Activated naive CD4-positive, alpha-beta T cell treated with anti-CD3 and anti-CD28 coated beads, Interleukin-2, amount 50 U/mL, for 72 hours (primary cell): ENCODE results near the gene SCGB1D1. TPM values are rescaled to one million over a fixed set of nuclear protein-coding genes. Genes with fewer than 3 reads are reported as not detected.

Experiments
- ATAC-seq, 2 donors: fragments of 150-1000 bp; cut with Tn5 transposase; 2 replicates each; pipeline ENCODE4 v1.10.0; 2021; ENCODE audit warnings: mild to moderate bottlenecking in 2 of 2, moderate library complexity in 2 of 2
- DNase-seq, 2 donors: peaks; one replicate each; pipeline ENCODE4 v3.0.0; 2021 to 2022; ENCODE audit warnings: low spot score in 2 of 2
- H3K27ac Mint-ChIP-seq, 2 donors: one replicate each; pipeline ENCODE4 v1.8.0; 2022; ENCODE audit warnings: mild to moderate bottlenecking in 2 of 2, mixed read lengths in 2 of 2
- H3K36me3 Mint-ChIP-seq, 2 donors: one replicate each; pipeline ENCODE4 v1.8.0; 2022; ENCODE audit warnings: mixed read lengths in 2 of 2
- H3K9me3 Mint-ChIP-seq, 2 donors: one replicate each; pipeline ENCODE4 v1.8.0; 2022; ENCODE audit warnings: mixed read lengths in 2 of 2
- total RNA-seq, 2 donors: library from RNA; stranded (reverse); gene quantifications; one replicate each; pipeline ENCODE4 v1.2.3, GENCODE V29; 2022

SCGB1D1 gene, protein sequence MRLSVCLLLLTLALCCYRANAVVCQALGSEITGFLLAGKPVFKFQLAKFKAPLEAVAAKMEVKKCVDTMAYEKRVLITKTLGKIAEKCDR
- total RNA-seq: not detected

DNA sequence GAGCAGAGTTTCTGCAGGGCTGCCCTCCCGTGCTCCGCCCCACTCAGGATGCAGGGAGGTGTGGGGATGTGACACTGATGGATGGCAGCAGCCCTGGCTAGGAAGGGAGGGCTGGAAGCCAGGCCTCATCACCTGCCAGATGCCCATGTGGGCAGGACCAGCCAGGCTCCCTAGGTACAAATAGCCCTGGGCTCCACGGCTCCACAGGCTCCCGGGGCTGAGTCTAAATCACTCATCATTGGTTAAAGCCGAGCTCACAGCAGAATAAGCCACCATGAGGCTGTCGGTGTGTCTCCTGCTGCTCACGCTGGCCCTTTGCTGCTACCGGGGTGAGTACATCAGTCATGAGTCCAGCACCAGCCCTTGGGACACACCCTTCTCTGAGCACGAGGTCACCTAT lies at the start of gene SCGB1D1:
SCGB1D1 (plus strand) TSS at position 206 of the 400 bp plus-strand sequence; CDS start at position 275, 69 bp downstream.
- ATAC-seq (no peak), DNase-seq (no peak)
- Mint-ChIP-seq H3K27ac (no peak within 1 kb of the TSS), H3K9me3 (peaks cover 0 to 2% of the 10 kb centered on the region in 2 donors), H3K36me3 (peaks cover 0 to 3% of the 10 kb centered on the region in 2 donors)

DNA sequence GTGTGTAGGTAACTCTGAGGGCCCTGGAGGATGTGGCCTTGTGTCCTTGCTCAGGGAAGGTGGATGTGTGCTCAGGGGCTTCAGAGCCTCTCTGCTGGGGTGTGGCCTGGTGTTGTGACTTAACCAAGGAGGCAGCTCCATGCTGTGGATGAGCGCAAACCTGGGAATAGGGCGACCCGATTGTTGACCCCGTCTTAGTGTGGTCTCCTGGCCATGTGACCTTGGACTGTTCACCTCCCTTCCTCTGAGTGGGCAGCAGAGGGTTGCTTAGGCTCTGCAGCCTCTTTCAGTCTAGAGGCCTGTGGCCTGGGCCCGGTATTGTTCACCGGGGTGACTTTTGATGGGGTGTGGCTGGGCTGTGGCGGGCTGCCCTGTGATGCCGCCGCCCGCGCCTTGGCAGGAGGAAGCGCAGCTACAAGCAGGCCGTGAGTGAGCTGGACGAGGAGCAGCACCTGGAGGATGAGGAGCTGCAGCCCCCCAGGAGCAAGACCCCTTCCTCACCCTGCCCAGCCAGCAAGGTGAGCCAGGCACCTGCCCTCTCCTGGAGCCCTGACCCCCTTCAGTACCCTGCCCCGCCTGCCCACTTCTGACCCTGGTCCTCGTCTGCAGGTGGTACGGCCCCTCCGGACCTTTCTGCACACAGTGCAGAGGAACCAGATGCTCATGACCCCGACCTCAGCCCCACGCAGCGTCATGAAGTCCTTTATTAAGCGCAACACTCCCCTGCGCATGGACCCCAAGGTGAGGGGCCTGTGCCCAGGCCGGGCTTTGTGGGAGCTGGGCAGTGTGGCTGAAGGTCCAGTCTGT lies 49.5 kb upstream of the SCGB1D1 start:
- DNase-seq: no peak

DNA sequence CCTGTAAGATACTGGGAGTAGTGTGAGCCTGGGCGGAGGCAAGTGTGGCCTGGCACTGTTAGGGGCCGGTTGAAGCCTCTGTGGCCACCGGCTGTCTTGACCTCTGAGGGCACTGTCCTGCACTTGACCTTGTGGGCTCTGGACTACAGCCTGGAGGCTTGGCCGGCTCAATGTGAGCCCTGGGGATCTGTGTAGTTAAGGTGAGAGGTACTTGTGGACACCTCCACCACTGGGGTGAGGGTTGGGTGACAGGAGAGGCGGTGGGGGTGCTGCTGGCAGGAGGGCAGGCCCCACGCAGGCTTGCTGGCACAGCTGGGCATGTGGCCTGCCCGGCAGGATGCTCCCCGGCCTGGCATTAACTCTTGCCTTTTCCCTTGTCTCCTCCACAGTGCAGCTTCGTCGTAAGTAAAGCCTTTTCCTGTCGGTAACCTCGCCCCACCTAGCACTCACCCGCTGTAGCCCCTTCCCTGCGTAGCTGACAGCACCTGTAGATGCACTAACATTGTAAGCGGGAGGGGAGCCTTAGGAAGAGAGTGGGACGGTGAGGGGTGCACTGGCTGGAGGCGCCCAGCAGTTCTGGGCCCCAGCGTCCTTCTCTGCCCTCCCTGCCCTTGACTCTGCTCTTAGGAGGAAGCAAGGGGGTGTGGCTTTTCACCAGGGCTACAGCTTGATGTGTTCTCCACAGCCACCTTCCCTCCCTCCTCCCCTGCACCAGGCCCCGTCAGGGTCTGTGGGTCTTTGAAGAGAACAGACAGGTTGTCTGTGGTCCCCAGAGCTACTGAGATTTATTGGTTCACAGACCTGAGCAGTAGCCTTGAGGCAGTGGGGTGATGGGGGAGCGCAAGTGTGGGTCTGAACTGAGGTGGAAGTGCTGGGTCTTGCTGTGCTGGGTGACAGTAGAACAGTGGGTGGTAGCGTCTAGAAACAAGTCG lies 48.6 kb upstream of the SCGB1D1 start:
- Mint-ChIP-seq H3K27ac (no peak overlapping the region), H3K9me3 (no peaks in the 10 kb centered on the region), H3K36me3 (peaks cover 13 to 21% of the 10 kb centered on the region in 2 donors)
- DNase-seq (no peak), ATAC-seq (no peak)

More for the DNA sequence above, 49.5 kb upstream of the SCGB1D1 start:
- Mint-ChIP-seq H3K9me3 (no peaks in the 10 kb centered on the region), H3K36me3 (peaks cover 9 to 18% of the 10 kb centered on the region in 2 donors), H3K27ac (no peak overlapping the region)
- ATAC-seq: peak in 1 of 2 donors; percentile 16

DNA sequence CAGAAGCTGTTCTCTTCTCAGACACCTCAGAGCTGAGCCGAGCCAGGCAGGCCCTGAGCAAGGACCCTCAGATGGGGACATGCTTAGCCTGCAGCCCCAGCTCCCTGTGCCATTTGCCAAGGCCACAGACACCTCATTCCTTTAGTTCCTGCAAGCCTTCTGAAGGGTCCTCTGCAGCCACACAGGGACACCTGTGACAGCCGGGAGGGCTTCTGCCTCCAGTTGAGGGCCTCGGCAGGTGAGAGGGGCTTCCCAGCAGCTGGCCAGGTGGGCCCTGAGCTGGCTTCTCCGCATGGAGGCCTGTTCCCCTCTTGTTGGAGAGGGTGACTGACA lies 48.0 kb upstream of the SCGB1D1 start:
- no peak overlapping the region for H3K27ac Mint-ChIP-seq
- peaks cover 14 to 25% of the 10 kb centered on the region in 2 donors for H3K36me3 Mint-ChIP-seq
- ATAC-seq (no peak), DNase-seq (peak in 1 of 2 donors; percentile 43)
- H3K9me3 Mint-ChIP-seq: no peaks in the 10 kb centered on the region

DNA sequence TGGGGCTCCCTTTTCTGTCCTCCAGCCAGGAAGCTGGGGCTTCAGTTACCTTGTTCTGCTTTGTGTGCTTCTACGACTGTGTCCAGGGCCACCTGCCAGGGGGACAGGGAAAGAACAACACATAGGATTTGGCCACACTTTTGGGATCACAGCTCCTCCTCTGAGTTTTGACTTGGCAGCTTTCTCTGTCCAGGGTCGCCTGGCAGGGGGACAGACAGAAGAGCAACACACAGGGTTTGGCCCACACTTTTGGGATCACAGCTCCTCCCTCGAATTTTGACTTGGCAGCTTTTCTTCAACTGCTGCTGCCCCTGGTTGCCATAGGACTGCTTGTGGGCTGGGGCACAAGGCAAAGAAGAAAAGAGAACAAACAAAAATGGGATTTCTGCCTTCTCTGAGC lies 47.1 kb upstream of the SCGB1D1 start:
- Mint-ChIP-seq H3K9me3 (no peaks in the 10 kb centered on the region), H3K27ac (peak overlapping the region in 1 of 2 donors; percentile 47), H3K36me3 (peaks cover 19 to 34% of the 10 kb centered on the region in 2 donors)
- DNase-seq (no peak), ATAC-seq (no peak)

DNA sequence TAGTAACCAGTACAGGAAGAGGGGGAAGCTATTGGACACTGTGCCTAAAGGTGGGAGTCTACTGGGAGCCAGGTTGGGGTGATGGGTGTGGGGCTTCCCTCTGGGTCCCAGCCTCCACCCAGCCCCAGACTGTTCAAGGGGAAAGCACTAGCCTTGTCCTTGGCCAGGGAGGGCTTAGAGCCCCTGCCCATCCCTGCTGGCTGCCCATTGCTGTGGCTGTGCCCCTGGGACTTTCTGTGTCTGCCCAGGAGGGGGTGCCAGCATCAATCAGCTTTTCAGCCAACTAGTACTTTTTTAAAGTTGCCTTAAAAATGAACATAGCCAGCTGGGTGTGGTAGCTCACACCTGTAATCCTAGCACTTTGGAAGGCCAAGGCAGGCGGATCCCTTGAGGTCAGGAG lies 46.3 kb upstream of the SCGB1D1 start:
- ATAC-seq: no peak
- peak in 1 of 2 donors; percentile 40 for DNase-seq
- no peaks in the 10 kb centered on the region for H3K9me3 Mint-ChIP-seq
- H3K36me3 Mint-ChIP-seq: peaks cover 19 to 36% of the 10 kb centered on the region in 2 donors
- no peak overlapping the region for H3K27ac Mint-ChIP-seq

DNA sequence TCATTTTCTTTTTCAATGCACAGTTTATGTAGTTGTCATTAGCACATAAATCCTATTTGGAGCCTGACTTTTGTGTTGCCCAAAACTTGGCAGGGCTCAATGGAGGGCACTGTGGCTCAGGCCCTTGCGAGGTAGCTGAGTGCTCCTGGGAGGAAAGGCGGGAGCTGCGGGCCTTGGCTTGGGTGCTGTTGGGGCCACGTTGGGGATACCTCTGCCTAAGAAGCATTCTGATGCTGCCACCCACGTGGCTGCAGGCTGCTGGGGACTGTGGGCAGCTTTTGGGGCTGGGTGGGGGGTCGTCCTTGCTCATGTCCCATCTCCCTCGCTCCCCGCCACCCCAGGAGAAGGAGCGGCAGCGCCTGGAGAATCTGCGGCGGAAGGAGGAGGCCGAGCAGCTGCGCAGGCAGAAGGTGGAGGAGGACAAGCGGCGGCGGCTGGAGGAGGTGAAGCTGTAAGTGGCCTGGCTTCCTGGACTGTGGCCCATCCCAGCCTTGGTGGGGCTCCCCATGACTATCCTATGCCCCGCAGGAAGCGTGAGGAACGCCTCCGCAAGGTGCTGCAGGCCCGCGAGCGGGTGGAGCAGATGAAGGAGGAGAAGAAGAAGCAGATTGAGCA lies 45.3 kb upstream of the SCGB1D1 start:
- ATAC-seq: no peak
- H3K9me3 Mint-ChIP-seq: no peaks in the 10 kb centered on the region
- peak overlapping the region; percentile 15 to 60 for H3K27ac Mint-ChIP-seq
- peak in 1 of 2 donors; percentile 48 for DNase-seq
- peaks cover 23 to 43% of the 10 kb centered on the region in 2 donors for H3K36me3 Mint-ChIP-seq

DNA sequence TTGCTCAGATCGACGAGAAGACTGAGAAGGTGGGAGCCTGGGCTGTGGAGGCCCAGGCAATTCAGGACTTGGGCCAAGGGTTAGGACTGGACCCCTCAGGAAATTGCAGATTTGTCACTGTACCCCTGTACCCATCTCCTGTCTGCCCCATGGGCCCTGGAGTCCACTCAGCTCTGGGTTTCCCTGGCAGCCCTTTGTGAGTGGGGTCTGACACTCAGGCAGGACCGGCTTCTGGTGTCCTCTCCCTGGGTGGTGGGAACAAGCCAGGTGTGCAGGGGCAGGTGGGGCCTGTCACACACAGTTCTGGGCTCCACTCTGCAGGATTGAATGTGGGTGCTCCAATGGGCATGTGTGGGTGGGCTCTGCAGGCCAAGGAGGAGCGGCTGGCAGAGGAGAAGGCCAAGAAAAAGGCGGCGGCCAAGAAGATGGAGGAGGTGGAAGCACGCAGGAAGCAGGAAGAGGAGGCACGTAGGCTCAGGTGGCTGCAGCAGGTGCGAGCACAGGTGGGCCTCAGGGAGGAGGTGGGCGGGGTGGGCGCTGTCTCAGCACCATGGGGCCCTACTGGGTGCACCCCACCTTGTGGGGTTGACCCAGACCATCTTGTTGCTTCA lies 44.6 kb upstream of the SCGB1D1 start:
- DNase-seq (peak in 1 of 2 donors; percentile 35), ATAC-seq (no peak)
- Mint-ChIP-seq H3K27ac (peak overlapping the region; percentile 15 to 38), H3K9me3 (no peaks in the 10 kb centered on the region), H3K36me3 (peaks cover 26 to 43% of the 10 kb centered on the region in 2 donors)

DNA sequence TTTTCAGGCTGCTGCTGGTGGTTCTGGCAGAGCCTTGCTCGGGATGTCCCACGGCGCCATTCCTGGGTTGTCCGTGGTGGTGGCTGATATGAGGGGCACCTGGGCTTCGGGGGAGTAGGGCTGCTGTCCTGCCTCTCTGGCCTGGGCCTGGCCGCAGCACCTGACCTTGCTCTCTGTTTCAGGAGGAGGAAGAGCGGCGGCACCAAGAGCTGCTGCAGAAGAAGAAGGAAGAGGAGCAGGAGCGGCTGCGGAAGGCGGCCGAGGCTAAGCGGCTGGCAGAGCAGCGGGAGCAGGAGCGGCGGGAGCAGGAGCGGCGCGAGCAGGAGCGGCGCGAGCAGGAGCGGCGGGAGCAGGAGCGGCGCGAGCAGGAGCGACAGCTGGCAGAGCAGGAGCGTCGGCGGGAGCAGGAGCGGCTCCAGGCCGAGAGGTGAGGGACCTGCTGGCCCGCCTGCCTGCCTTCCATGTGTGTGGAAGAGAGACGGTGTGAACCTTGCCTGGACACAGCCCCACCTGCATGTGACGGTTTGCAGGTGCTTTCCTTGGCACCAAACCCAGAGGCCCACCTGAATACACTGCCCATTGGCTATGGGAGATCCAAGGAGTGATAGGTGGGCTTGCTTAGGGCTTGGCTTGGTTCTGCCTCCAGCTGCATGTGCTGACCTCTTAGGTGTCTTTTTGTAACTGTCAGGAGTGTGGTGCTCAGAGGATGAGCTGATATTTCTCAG lies 43.4 kb upstream of the SCGB1D1 start:
- DNase-seq (peak in 1 of 2 donors; percentile 35), ATAC-seq (no peak)
- Mint-ChIP-seq H3K9me3 (no peaks in the 10 kb centered on the region), H3K36me3 (peaks cover 29 to 49% of the 10 kb centered on the region in 2 donors), H3K27ac (peak overlapping the region in 1 of 2 donors; percentile 80)

DNA sequence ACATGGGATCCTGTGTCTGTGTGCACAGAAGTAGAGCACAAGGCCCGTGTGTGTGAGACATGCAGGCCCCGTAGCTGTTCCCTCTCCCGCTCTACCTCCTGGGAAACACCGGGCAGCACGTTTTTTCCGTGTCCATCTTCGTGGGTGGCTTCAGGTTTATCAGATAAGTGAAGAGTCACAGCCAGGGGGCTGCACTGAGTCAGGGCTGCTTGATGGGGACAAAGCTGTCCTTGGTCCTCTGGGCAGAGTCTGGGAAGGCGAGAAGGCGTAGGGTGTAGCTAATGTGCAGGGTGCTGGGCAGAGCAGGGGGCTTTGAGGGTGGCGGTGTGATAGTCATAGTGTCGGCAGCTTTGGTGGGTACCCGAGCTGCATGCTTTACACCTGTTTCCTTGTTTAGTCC lies 42.5 kb upstream of the SCGB1D1 start:
- ATAC-seq (no peak), DNase-seq (peak in 1 of 2 donors; percentile 37)
- H3K36me3 Mint-ChIP-seq: peaks cover 33 to 54% of the 10 kb centered on the region in 2 donors
- H3K9me3 Mint-ChIP-seq: no peaks in the 10 kb centered on the region
- peak overlapping the region in 1 of 2 donors; percentile 80 for H3K27ac Mint-ChIP-seq

DNA sequence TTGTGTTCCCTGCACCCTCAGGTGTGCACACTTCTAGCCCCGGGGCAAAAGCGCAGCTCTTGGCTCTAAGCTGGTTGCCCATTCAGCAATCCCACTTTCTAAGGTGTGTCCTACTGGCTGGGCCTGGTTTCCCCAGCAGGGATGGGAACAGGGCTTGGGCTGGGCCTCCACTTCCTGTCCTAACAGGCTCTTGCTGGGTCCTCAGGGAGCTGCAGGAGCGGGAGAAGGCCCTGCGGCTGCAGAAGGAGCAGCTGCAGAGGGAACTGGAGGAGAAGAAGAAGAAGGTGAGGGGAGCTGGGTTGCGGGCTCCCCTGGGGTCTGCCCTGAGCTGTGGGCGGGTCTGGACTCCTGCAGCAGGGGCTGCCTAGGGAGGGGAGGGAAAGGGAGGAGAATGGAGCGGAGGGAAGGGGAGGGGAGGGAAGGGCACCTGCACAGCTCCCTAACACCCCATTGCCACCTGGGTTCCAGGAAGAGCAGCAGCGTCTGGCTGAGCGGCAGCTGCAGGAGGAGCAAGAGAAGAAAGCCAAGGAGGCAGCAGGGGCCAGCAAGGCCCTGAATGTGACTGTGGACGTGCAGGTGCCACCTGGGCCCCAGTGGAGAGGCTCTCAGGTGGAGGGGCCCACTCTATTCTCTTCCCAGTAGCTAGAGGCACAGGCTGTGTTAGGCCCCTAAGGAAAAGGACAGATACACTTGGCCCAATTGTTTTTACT lies 41.6 kb upstream of the SCGB1D1 start:
- H3K36me3 Mint-ChIP-seq: peaks cover 38 to 53% of the 10 kb centered on the region in 2 donors
- ATAC-seq (no peak), DNase-seq (no peak)
- no peak overlapping the region for H3K27ac Mint-ChIP-seq
- H3K9me3 Mint-ChIP-seq: no peaks in the 10 kb centered on the region

DNA sequence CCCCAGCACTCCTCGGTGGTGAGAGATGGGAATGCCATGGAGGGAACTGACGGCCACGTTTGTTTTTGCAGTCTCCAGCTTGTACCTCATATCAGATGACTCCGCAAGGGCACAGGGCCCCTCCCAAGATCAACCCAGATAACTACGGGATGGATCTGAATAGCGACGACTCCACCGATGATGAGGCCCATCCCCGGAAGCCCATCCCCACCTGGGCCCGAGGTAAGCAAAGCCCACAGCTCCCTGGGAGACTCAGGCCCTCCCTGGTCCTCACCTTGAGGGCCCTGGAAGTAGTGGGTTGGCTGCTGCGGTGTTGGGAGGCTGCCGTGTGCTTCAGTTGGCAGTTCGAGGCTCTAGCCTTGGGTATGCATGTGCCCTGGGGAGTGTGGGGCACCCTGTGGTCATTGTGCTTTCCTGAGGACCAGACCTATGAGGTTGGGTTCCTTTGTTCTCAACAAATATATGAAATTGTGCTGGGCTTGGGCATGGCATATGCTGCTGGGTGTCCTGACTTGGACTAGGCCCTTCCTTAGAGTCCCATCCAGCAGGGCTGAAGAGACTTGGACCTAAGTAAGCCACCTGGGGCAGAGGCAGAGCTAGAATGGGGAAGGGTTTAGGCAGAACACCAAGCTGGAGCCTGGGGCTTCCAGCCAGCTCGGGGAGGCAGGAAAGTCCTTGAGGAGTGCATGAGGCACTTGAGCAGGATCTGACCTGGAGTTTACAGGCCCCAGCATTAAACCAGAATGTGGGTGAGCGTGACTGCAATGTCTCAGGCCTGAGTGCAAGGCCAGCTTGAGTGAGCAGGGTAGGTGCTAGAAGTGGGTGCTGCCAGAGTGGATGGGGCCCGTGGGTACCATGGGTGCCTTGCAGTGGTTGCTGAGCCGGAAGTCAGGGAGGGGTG lies 39.8 kb upstream of the SCGB1D1 start:
- Mint-ChIP-seq H3K9me3 (no peaks in the 10 kb centered on the region), H3K27ac (no peak overlapping the region), H3K36me3 (peaks cover 31 to 45% of the 10 kb centered on the region in 2 donors)
- DNase-seq (peak in 1 of 2 donors; percentile 47), ATAC-seq (no peak)

DNA sequence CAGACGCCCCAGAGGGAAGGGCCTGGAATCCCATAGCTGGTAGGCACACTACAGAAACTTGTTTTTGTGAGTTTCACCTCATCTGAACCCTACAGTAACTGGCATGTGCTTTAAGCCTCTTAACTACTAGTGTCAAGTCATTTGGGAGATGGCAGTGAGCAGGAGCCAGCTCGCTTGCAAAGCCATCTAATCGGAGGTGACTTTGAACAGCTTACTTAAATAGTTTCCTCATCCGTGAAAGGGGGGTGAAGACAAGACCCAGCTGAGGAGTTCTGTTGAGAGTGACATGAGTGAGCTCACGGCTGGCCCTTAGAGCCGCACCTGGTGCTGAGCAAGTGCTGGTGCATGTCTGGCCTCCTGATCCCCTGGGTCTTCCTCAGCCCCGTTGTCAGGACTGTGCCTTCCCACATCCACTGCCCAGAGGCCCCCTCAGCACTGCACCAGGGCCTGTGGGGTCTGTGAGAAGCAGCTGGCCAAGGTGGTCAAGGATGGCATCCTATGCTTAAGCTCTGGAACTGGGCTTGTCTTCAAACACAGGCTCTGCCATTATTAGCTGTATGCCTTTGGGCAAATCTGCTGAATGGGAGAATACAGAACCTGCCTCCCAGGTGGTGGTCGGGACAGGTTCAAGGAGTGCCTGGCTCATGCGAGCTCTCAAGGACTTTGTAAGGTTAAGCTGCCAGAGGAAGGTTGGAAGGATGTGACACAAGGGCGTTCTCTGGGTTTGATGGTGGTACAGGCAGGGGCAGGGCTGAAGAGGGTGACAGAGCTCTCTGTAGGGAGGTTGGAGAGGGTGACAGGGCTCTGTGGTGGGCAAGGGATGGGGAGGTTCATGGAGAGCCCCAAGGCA lies 38.9 kb upstream of the SCGB1D1 start:
- Mint-ChIP-seq H3K9me3 (no peaks in the 10 kb centered on the region), H3K27ac (no peak overlapping the region), H3K36me3 (peaks cover 27 to 43% of the 10 kb centered on the region in 2 donors)
- DNase-seq (no peak), ATAC-seq (peak in 1 of 2 donors; percentile 14)
